Activated CD4-positive, alpha-beta memory T cell treated with anti-CD3 and anti-CD28 coated beads for 36 hours (primary cell): ENCODE results near the gene ABCB11. TPM values are rescaled to one million over a fixed set of nuclear protein-coding genes. Genes with fewer than 3 reads are reported as not detected.
"Not testable (repeated sequence)": the region's sequence is repeated elsewhere in the genome, so short reads cannot be mapped to it uniquely, and the experiment has no call there.

Experiments
- CTCF ChIA-PET: fragments of 350-600 bp; sonication (Branson Sonifier 250); formaldehyde crosslinking; loops from one replicate; lab custom pipeline; 2021; ENCODE audit warnings: antibody characterized with exemption, inconsistent platforms; lab: Charles Lee
- POLR2A ChIA-PET: fragments of 350-600 bp; sonication (Branson Sonifier 250); formaldehyde crosslinking; loops from one replicate; lab custom pipeline; 2021; ENCODE audit warnings: antibody characterized with exemption; lab: Charles Lee
- DNase-seq: peaks from one replicate; pipeline ENCODE4 v3.0.0-alpha.2; 2020
- H3K27ac Mint-ChIP-seq: one replicate; pipeline ENCODE4 v1.8.0; 2021; ENCODE audit warnings: mixed read lengths
- H3K27me3 Mint-ChIP-seq: one replicate; pipeline ENCODE4 v1.8.0; 2021; ENCODE audit warnings: mixed read lengths
- H3K36me3 Mint-ChIP-seq: one replicate; pipeline ENCODE4 v1.8.0; 2021; ENCODE audit warnings: mixed read lengths
- H3K4me1 Mint-ChIP-seq: one replicate; pipeline ENCODE4 v1.8.0; 2021; ENCODE audit warnings: low read depth, mixed read lengths
- H3K4me3 Mint-ChIP-seq: one replicate; pipeline ENCODE4 v1.8.0; 2021; ENCODE audit warnings: mild to moderate bottlenecking, mixed read lengths
- H3K9me3 Mint-ChIP-seq: one replicate; pipeline ENCODE4 v1.8.0; 2021; ENCODE audit warnings: mixed read lengths
- intact Hi-C: fragments of 100-400 bp; cut with micrococcal nuclease; formaldehyde crosslinking; loops from one replicate; pipeline ENCODE4 v1.15.1; 2023
- total RNA-seq, 2 experiments: library from RNA; stranded (reverse); gene quantifications; one replicate each; pipeline ENCODE4 v1.2.3, GENCODE V29; 2021

The ABCB11 gene
- total RNA-seq, 2 experiments from 2014 or later: not detected

- POLR2A ChIA-PET: no interaction called here
- Mint-ChIP-seq H3K4me3 (no peak overlapping the region), H3K36me3 (peaks cover 3% of the 10 kb centered on the region), H3K4me1 (peaks cover 11% of the 10 kb centered on the region), H3K27me3 (peaks cover 2% of the 10 kb centered on the region), H3K9me3 (no peaks in the 10 kb centered on the region), H3K27ac (no peak overlapping the region)
- no peak for DNase-seq
- intact Hi-C loops: no loop called here
- CTCF ChIA-PET: no interaction called here
Observed at GRCh38 chr2:168894101-168894500, 137.0 kb downstream of the ABCB11 start.

GRCh38 chr2:168892327-168892726 is 138.8 kb downstream of the ABCB11 start:
- ChIA-PET POLR2A (no interaction called here), CTCF (interaction anchor here (0.6 kb wide), 1 partner anchor 994 kb away, joined by 3 read pairs; no protein-coding TSS in a partner anchor)
- H3K4me1 Mint-ChIP-seq: peaks cover 11% of the 10 kb centered on the region
- peaks cover 2% of the 10 kb centered on the region for H3K27me3 Mint-ChIP-seq
- no peak overlapping the region for H3K4me3 Mint-ChIP-seq
- H3K27ac Mint-ChIP-seq: no peak overlapping the region
- intact Hi-C loops: no loop called here
- peaks cover 10% of the 10 kb centered on the region for H3K36me3 Mint-ChIP-seq
- no peaks in the 10 kb centered on the region for H3K9me3 Mint-ChIP-seq
- DNase-seq: no peak

GRCh38 chr2:168890006-168890782 is 140.9 kb downstream of the ABCB11 start, which contains the start of gene SPC25:
TSS of gene SPC25 (minus strand) at chr2:168890430. CDS start at chr2:168889519, 911 bp downstream.
- peak within 1 kb of the TSS; percentile 85 for H3K27ac Mint-ChIP-seq
- ChIA-PET POLR2A (no interaction called here), CTCF (interaction anchor here (1.0 kb wide), 1 partner anchor 242 kb away, joined by 3 read pairs; no protein-coding TSS in a partner anchor)
- H3K4me1 Mint-ChIP-seq: peaks cover 16% of the 10 kb centered on the region
- DNase-seq: peak; percentile 94
- intact Hi-C loops: no loop called here
- H3K36me3 Mint-ChIP-seq: peaks cover 12% of the 10 kb centered on the region
- H3K4me3 Mint-ChIP-seq: peak within 1 kb of the TSS; percentile 99
- peaks cover 2% of the 10 kb centered on the region for H3K27me3 Mint-ChIP-seq
- H3K9me3 Mint-ChIP-seq: no peaks in the 10 kb centered on the region

GRCh38 chr2:168889635-168890005 is 141.5 kb downstream of the ABCB11 start:
- no peak for DNase-seq
- ChIA-PET CTCF (interaction anchor here (1.0 kb wide), 1 partner anchor 243 kb away, joined by 3 read pairs; no protein-coding TSS in a partner anchor), POLR2A (no interaction called here)
- Mint-ChIP-seq H3K36me3 (peaks cover 12% of the 10 kb centered on the region), H3K27ac (no peak overlapping the region), H3K4me1 (peaks cover 20% of the 10 kb centered on the region), H3K4me3 (peak overlapping the region; percentile 99), H3K9me3 (no peaks in the 10 kb centered on the region), H3K27me3 (peaks cover 2% of the 10 kb centered on the region)
- intact Hi-C loops: no loop called here

GRCh38 chr2:168884975-168885374 is 146.1 kb downstream of the ABCB11 start:
- CTCF ChIA-PET: no interaction called here
- Mint-ChIP-seq H3K9me3 (no peaks in the 10 kb centered on the region), H3K4me3 (no peak overlapping the region), H3K27ac (no peak overlapping the region), H3K36me3 (peaks cover 9% of the 10 kb centered on the region), H3K27me3 (no peaks in the 10 kb centered on the region), H3K4me1 (peaks cover 25% of the 10 kb centered on the region)
- no peak for DNase-seq
- intact Hi-C loops: no loop called here
- POLR2A ChIA-PET: no interaction called here

GRCh38 chr2:168882163-168882562 is 149.0 kb downstream of the ABCB11 start:
- H3K27me3 Mint-ChIP-seq, intact Hi-C loops, POLR2A ChIA-PET, DNase-seq, CTCF ChIA-PET, H3K9me3 Mint-ChIP-seq, H3K4me3 Mint-ChIP-seq, H3K27ac Mint-ChIP-seq, H3K36me3 Mint-ChIP-seq: not testable (repeated sequence)
- peaks cover 22% of the 10 kb centered on the region for H3K4me1 Mint-ChIP-seq

GRCh38 chr2:168874368-168875054 is 156.6 kb downstream of the ABCB11 start:
- Mint-ChIP-seq H3K4me1 (peaks cover 12% of the 10 kb centered on the region), H3K27ac (no peak overlapping the region), H3K4me3 (no peak overlapping the region), H3K27me3 (no peaks in the 10 kb centered on the region), H3K9me3 (no peaks in the 10 kb centered on the region), H3K36me3 (peaks cover 21% of the 10 kb centered on the region)
- intact Hi-C loops: no loop called here
- ChIA-PET CTCF (no interaction called here), POLR2A (no interaction called here)
- DNase-seq: no peak

GRCh38 chr2:168870824-168871223 is 160.3 kb downstream of the ABCB11 start:
- H3K9me3 Mint-ChIP-seq, intact Hi-C loops, H3K27ac Mint-ChIP-seq, H3K27me3 Mint-ChIP-seq, POLR2A ChIA-PET, H3K4me1 Mint-ChIP-seq, DNase-seq, H3K4me3 Mint-ChIP-seq: not testable (repeated sequence)
- H3K36me3 Mint-ChIP-seq: peaks cover 21% of the 10 kb centered on the region
- CTCF ChIA-PET: interaction anchor here (0.6 kb wide), 1 partner anchor 766 kb away, joined by 3 read pairs; no protein-coding TSS in a partner anchor

Other genes starting within 250 kb of the ABCB11 start
- gene NOSTRIN, start 228.7 kb downstream of the ABCB11 start, total RNA-seq: not detected
- gene SPC25, start 140.9 kb downstream of the ABCB11 start, total RNA-seq: 10 to 100 TPM; 38.4 to 47.1 TPM
- gene G6PC2, start 130.0 kb downstream of the ABCB11 start, total RNA-seq: not detected
- 1 to 10 TPM; 4.9 to 5.4 TPM for gene DHRS9, start 38.2 kb upstream of the ABCB11 start, total RNA-seq